Chondrocyte (in vitro differentiated cells): Measurements from ENCODE around the gene MRM2. TPM values are rescaled to one million over a fixed set of nuclear protein-coding genes. Genes with fewer than 3 reads are reported as not detected.
A peak's percentile ranks its signal among the peaks of the same experiment; 100 is the strongest.

Experiments
- DNase-seq: peaks from one replicate; pipeline ENCODE4 v3.0.0; 2021; ENCODE audit warnings: mixed read lengths, low spot score
- H3K27ac Mint-ChIP-seq: one replicate; pipeline ENCODE4 v1.8.0; 2021; ENCODE audit warnings: mild to moderate bottlenecking, moderate library complexity, mixed read lengths; ENCODE audit not compliant: unreplicated experiment
- H3K27me3 Mint-ChIP-seq: 2 replicates; pipeline ENCODE4 v1.8.0; 2021; ENCODE audit warnings: low read depth, mixed read lengths
- H3K36me3 Mint-ChIP-seq: 2 replicates; pipeline ENCODE4 v1.8.0; 2021; ENCODE audit warnings: low read depth, mixed read lengths
- H3K4me1 Mint-ChIP-seq: 2 replicates; pipeline ENCODE4 v1.8.0; 2021; ENCODE audit warnings: low read depth, mild to moderate bottlenecking, mixed read lengths
- H3K4me3 Mint-ChIP-seq: one replicate; pipeline ENCODE4 v1.8.0; 2021; ENCODE audit warnings: mild to moderate bottlenecking, moderate library complexity, mixed read lengths; ENCODE audit not compliant: unreplicated experiment
- H3K9me3 Mint-ChIP-seq: 2 replicates; pipeline ENCODE4 v1.8.0; 2021; ENCODE audit warnings: low read depth, mixed read lengths
- CTCF ChIP-seq: fragments of 200-600 bp; sonication (generic); IDR thresholded peaks from 2 replicates; pipeline ENCODE4 v1.5.0; 2021; ENCODE audit warnings: antibody characterized with exemption, mild to moderate bottlenecking, moderate library complexity
- total RNA-seq: library from RNA; stranded (reverse); gene quantifications from 3 replicates; pipeline ENCODE4 v1.2.1, GENCODE V29; 2021

MRM2 gene
- total RNA-seq, 1 donor from 2014 or later: 17.8 TPM

- peak; percentile 76 for DNase-seq
Observed at GRCh38 chr7:2211259-2211880, 30.6 kb downstream of the MRM2 start.

DNA sequence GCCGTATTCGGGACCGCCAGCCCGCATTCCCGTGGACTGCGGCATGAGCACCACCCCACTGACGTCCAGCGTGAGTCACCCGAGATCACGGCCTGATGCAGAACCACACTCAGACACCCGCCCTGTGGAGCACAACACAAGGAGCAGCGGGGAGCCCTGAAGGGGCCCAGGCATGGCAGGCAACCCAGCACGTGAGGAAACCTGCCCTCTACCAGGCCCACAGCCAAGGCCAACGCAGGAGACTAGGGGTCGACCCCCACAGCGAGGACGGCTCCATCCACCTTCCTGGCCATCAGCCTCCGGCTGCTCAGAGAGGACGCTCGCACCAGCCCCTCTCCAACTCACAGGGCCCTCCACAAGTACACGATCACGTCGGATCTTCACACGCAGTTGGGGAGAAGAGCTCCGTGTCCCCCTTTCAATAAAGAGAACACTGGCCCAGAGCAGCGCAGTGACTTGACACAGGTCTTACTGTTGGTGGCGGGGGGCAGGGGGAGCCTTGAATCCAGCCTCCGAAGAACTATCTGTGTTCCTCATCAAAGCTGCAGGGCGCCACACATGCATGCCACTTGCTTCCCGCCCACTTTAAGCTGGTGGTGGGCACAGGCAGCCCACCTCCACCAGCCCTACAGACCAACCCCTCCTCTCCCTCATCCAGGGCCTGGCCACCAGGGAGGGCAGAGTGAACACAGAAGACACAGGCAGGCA is 31.3 kb downstream of the MRM2 start:
- Mint-ChIP-seq H3K4me3 (no peak overlapping the region), H3K27ac (no peak overlapping the region), H3K4me1 (peaks cover under 1% of the 10 kb centered on the region), H3K27me3 (no peaks in the 10 kb centered on the region), H3K36me3 (peaks cover 40% of the 10 kb centered on the region), H3K9me3 (no peaks in the 10 kb centered on the region)
- peak; percentile 85 for DNase-seq
- TF ChIP-seq CTCF: no peak

More at GRCh38 chr7:2211259-2211880, 30.6 kb downstream of the MRM2 start:
- no peak for TF ChIP-seq CTCF
- H3K36me3 Mint-ChIP-seq: peaks cover 47% of the 10 kb centered on the region
- no peaks in the 10 kb centered on the region for H3K27me3 Mint-ChIP-seq
- H3K4me1 Mint-ChIP-seq: no peaks in the 10 kb centered on the region
- H3K9me3 Mint-ChIP-seq: no peaks in the 10 kb centered on the region
- H3K4me3 Mint-ChIP-seq: no peak overlapping the region
- H3K27ac Mint-ChIP-seq: no peak overlapping the region

GRCh38 chr7:2209961-2210323 is 32.1 kb downstream of the MRM2 start:
- peak; percentile 47 for DNase-seq
- Mint-ChIP-seq H3K9me3 (no peaks in the 10 kb centered on the region), H3K4me1 (peaks cover 8% of the 10 kb centered on the region), H3K27ac (no peak overlapping the region), H3K36me3 (peaks cover 34% of the 10 kb centered on the region), H3K27me3 (no peaks in the 10 kb centered on the region), H3K4me3 (no peak overlapping the region)
- TF ChIP-seq CTCF: no peak

DNA sequence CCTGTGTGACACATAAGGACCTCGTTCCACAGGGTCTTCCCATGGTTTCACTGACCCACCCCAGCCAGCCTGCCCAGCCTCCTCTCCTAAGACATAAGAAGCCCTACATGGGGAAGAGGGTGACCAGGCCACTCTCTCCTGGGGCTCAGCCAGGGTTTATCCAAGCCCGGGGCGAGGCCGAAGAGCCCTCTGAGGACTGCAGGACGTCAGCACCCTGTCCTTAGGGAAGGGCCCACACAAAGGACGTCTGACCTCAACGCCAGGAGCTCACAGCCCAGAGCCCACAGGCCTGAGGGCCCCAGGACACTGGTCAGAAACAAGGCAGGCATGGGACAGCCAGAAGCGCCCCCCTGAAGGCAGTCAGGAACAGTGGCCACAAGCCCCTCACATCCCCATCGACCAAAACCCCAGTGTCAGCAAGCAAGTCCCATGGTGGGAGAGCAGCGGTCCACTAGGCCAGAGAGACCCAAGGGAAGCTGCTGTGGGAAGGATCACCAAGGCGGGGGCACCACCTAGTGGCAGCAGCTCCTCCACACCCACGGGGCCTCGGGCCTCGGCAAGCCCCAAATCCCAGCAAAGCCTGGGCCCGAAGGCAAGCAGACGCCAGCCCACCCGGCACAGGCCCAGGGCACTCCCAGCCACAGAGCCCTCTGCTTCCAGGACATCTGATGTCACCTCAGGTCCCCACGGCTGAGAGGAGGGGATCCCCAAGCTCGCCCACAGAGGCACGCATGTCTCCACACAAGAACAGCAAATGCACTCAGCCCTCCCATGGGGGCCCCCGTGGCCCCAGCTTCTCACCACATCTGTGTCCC is 32.7 kb downstream of the MRM2 start:
- TF ChIP-seq CTCF: peak; percentile 91
- Mint-ChIP-seq H3K36me3 (peaks cover 34% of the 10 kb centered on the region), H3K9me3 (no peaks in the 10 kb centered on the region), H3K27ac (no peak overlapping the region), H3K4me1 (peaks cover 13% of the 10 kb centered on the region), H3K4me3 (no peak overlapping the region), H3K27me3 (no peaks in the 10 kb centered on the region)
- DNase-seq: peak; percentile 90

DNA sequence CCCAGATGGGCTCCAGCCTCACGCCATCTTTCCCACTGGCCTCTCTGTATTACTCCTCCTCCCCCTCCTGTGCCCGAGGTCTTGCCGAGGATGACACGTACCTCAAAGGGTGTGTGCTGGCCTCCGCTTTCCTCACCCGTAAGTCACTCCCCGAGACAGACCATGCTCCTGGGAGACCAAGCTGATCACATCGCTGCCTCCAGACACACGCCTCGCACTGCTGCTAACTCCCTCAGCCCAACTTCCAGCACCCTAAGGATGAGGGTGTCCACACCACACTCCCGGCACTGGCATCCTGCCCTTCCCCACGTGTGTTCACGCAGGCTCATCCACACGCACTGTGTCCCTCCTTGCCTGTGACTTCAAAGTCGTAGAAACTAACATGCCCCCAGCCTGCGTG is 33.3 kb downstream of the MRM2 start:
- H3K36me3 Mint-ChIP-seq: peaks cover 29% of the 10 kb centered on the region
- no peak overlapping the region for H3K27ac Mint-ChIP-seq
- peaks cover 13% of the 10 kb centered on the region for H3K4me1 Mint-ChIP-seq
- no peak overlapping the region for H3K4me3 Mint-ChIP-seq
- no peaks in the 10 kb centered on the region for H3K27me3 Mint-ChIP-seq
- DNase-seq: peak; percentile 74
- H3K9me3 Mint-ChIP-seq: no peaks in the 10 kb centered on the region
- no peak for TF ChIP-seq CTCF
